H1 (cell line): ENCODE results near the gene WNT11.

Source experiments
- EZH2 ChIP-seq: fragments of 200-600 bp; sonication (generic); IDR thresholded peaks from 2 replicates; pipeline ENCODE4 v1.7.1; 2012; ENCODE audit warnings: low read depth, mild to moderate bottlenecking, moderate library complexity, low read length, inconsistent platforms; ENCODE audit not compliant: severe bottlenecking
- KDM1A ChIP-seq: fragments of 200-600, 300-600 bp; sonication (generic); IDR thresholded peaks from 2 replicates; pipeline ENCODE4 v1.7.1; 2016; ENCODE audit warnings: mild to moderate bottlenecking, low read length, borderline replicate concordance
- KDM4A ChIP-seq: IDR thresholded peaks from one replicate; pipeline ENCODE4 v1.7.1; 2012; ENCODE audit warnings: low read depth, mild to moderate bottlenecking, moderate library complexity, low read length, inconsistent platforms; ENCODE audit not compliant: severe bottlenecking
- PHF8 ChIP-seq: fragments of 200-600 bp; sonication (generic); conservative IDR thresholded peaks from 2 replicates; pipeline ENCODE4 v1.7.1; 2012; ENCODE audit warnings: low read depth, mild to moderate bottlenecking, inconsistent platforms, low read length, moderate library complexity
- POLR2A ChIP-seq, 2 experiments: IDR thresholded peaks; 1 replicate in 1 of 2; 2 replicates in 1 of 2; pipeline ENCODE4 v1.6.1; 2011; ENCODE audit warnings: low read depth in 2 of 2, low read length in 2 of 2, mild to moderate bottlenecking in 2 of 2; ENCODE audit errors: control extremely low read depth in 1 of 2
- POLR2AphosphoS5 ChIP-seq: IDR thresholded peaks from 2 replicates; pipeline ENCODE4 v1.6.1; 2011; ENCODE audit warnings: low read depth, low read length
- RAD21 ChIP-seq, 2 experiments: IDR thresholded peaks in 1 of 2; conservative IDR thresholded peaks in 1 of 2; 2 replicates each; pipeline ENCODE4 v1.6.1; 2011; ENCODE audit warnings: low read depth in 2 of 2, low read length in 2 of 2, improper control_type of control experiment in 1 of 2, inconsistent platforms in 1 of 2, mild to moderate bottlenecking in 1 of 2, moderate library complexity in 1 of 2
- SP1 ChIP-seq: IDR thresholded peaks from 2 replicates; pipeline ENCODE4 v1.6.1; 2011; ENCODE audit warnings: low read depth, low read length
- TAF1 ChIP-seq: IDR thresholded peaks from 2 replicates; pipeline ENCODE4 v1.6.1; 2011; ENCODE audit warnings: mild to moderate bottlenecking, low read depth, low read length
- ZNF274 ChIP-seq: IDR thresholded peaks from 2 replicates; pipeline ENCODE4 v1.7.0; 2012; ENCODE audit warnings: low read length, borderline replicate concordance; ENCODE audit errors: extremely low read depth
- TF ChIP-seq, protein P1 (sequence below), 3 experiments: IDR thresholded peaks; 1 replicate in 2 of 3; 2 replicates in 1 of 3; pipeline versions ENCODE4 v1.5.1 to v1.6.1; 2011; ENCODE audit warnings: low read length in 3 of 3, mild to moderate bottlenecking in 3 of 3, inconsistent platforms in 2 of 3, low read depth in 1 of 3, moderate library complexity in 1 of 3; ENCODE audit not compliant: insufficient read depth in 1 of 3; ENCODE audit errors: control extremely low read depth in 1 of 3

DNA sequence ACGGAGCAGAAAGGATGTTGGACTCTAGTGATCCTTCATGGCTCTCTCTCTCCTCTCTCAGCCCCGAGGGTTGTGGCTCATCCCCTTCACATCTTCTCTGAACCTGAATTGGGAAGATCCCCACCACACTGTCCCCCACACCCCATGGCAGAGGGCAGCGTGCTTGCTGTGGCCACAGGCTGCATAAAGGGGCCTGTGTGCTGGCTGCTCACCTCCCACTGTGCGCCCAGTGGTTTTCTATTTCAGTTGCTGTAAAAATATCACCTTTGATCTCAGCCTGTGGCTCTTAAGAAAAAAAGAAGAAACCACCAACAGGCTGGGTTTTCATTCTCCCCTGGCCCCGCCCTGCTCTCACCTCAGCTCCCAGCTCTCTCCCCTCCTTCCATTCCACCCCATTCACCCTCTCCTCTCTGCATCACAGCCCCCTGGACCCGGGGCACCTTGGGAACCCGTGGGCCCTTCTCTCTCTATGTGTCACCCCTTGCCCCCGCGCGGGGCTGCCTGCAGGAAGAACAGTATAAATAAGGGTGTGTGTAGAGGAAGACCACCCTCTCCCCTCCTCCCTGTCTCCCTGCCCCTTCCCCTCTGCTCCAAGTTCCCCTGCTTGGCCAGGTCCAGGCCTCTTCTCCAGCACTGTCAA, 25.8 kb upstream of the WNT11 start:
- TF ChIP-seq SP1, result no peak
- TF ChIP-seq ZNF274, result no peak
- no peak for TF ChIP-seq EZH2
- TF ChIP-seq KDM4A, result no peak
- no peak for TF ChIP-seq POLR2AphosphoS5
- TF ChIP-seq, protein P1, sequence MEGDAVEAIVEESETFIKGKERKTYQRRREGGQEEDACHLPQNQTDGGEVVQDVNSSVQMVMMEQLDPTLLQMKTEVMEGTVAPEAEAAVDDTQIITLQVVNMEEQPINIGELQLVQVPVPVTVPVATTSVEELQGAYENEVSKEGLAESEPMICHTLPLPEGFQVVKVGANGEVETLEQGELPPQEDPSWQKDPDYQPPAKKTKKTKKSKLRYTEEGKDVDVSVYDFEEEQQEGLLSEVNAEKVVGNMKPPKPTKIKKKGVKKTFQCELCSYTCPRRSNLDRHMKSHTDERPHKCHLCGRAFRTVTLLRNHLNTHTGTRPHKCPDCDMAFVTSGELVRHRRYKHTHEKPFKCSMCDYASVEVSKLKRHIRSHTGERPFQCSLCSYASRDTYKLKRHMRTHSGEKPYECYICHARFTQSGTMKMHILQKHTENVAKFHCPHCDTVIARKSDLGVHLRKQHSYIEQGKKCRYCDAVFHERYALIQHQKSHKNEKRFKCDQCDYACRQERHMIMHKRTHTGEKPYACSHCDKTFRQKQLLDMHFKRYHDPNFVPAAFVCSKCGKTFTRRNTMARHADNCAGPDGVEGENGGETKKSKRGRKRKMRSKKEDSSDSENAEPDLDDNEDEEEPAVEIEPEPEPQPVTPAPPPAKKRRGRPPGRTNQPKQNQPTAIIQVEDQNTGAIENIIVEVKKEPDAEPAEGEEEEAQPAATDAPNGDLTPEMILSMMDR (IDR thresholded peaks at IDR 0.05; ENCODE audit: control extremely low read depth in 1 of 3, insufficient read depth in 1 of 3, low read depth in 1 of 3, low read length in 3 of 3), result no peak
- no peak for TF ChIP-seq PHF8
- TF ChIP-seq KDM1A, result no peak
- no peak for TF ChIP-seq TAF1
- no peak for TF ChIP-seq POLR2A (IDR thresholded peaks at IDR 0.05; ENCODE audit: control extremely low read depth in 1 of 2, low read depth in 2 of 2, low read length in 2 of 2)
- TF ChIP-seq RAD21 (IDR thresholded peaks at IDR 0.05 in 1 of 2, conservative IDR thresholded peaks at IDR 0.05 in 1 of 2; ENCODE audit: low read depth in 2 of 2, low read length in 2 of 2), result no peak
